ENCODE data around the gene ZNF74. TPM values are rescaled to one million over a fixed set of nuclear protein-coding genes. Genes with fewer than 3 reads are reported as not detected.

ZNF74 gene
- polyA plus RNA-seq, 1 donor, result 14.0 TPM

GRCh38 chr22:20434264-20434751 lies 40.4 kb downstream of the ZNF74 start:
- no peak for DNase-seq

GRCh38 chr22:20434773-20435172 lies 40.8 kb downstream of the ZNF74 start:
- DNase-seq, result no peak

GRCh38 chr22:20435436-20436306 lies 41.7 kb downstream of the ZNF74 start:
- no peak for DNase-seq

GRCh38 chr22:20436307-20436767 lies 42.4 kb downstream of the ZNF74 start:
- no peak for DNase-seq

GRCh38 chr22:20436768-20437612 lies 43.0 kb downstream of the ZNF74 start:
- no peak for DNase-seq

- DNase-seq, result peak; percentile 83
Measured at GRCh38 chr22:20437613-20438426, 43.9 kb downstream of the ZNF74 start, which contains the start of gene SCARF2. TSS of gene SCARF2 (minus strand) at chr22:20437825. CDS start at chr22:20437754, 71 bp downstream.

- no peak for DNase-seq
Measured at GRCh38 chr22:20438427-20438677, 44.4 kb downstream of the ZNF74 start.

GRCh38 chr22:20438678-20439492 lies 44.9 kb downstream of the ZNF74 start:
- DNase-seq, result no peak

- no peak for DNase-seq
Measured at GRCh38 chr22:20439556-20439927, 45.6 kb downstream of the ZNF74 start.

- DNase-seq, result no peak
Measured at GRCh38 chr22:20439928-20440575, 46.1 kb downstream of the ZNF74 start.

GRCh38 chr22:20440637-20441591 lies 47.0 kb downstream of the ZNF74 start:
- DNase-seq, result no peak

- no peak for DNase-seq
Measured at GRCh38 chr22:20441631-20442484, 47.9 kb downstream of the ZNF74 start.

- no peak for DNase-seq
Measured at GRCh38 chr22:20442485-20443284, 48.7 kb downstream of the ZNF74 start.

GRCh38 chr22:20444325-20444724 lies 50.4 kb downstream of the ZNF74 start:
- no peak for DNase-seq

- no peak for DNase-seq
Measured at GRCh38 chr22:20446383-20446970, 52.5 kb downstream of the ZNF74 start.

GRCh38 chr22:20448630-20449029 lies 54.7 kb downstream of the ZNF74 start:
- no peak for DNase-seq

- DNase-seq, result no peak
Measured at GRCh38 chr22:20449819-20450550, 56.0 kb downstream of the ZNF74 start.

Measured in hindlimb muscle (tissue), 1 donor.